ENCODE measurements around the gene CDH26. TPM values are rescaled to one million over a fixed set of nuclear protein-coding genes. Genes with fewer than 3 reads are reported as not detected.

CDH26 gene
- total RNA-seq, 5 donors from 2014 or later (not counting 1 experiment from before 2014, with no cell fraction given) = 1.5 to 5.2 (median 2.9) TPM

- WGBS (ENCODE audit: insufficient coverage) = no CpG with 5 or more reads among the region's 5 CpGs
- H3K9me3 Mint-ChIP-seq = no peaks in the 10 kb centered on the region
- no peak overlapping the region for H3K4me3 Mint-ChIP-seq
- peaks cover 0 to 10% of the 10 kb centered on the region in 2 donors for H3K27me3 Mint-ChIP-seq
- no peaks in the 10 kb centered on the region for H3K27me3 ChIP-seq (replicated peaks in 1 of 2; ENCODE audit: control insufficient read depth in 2 of 2, extremely low read depth in 1 of 2, insufficient read depth in 2 of 2, low read length in 1 of 2)
- H3K4me1 ChIP-seq (ENCODE audit: control insufficient read depth in 1 of 2, extremely low read depth in 1 of 2, insufficient read depth in 2 of 2, low read length in 2 of 2) = peaks cover 2 to 9% of the 10 kb centered on the region in 2 experiments
- H3K4me1 Mint-ChIP-seq = peaks cover 2 to 9% (median 5%) of the 10 kb centered on the region in 3 donors
- CTCF ChIA-PET = no interaction called here
- H3K36me3 ChIP-seq (ENCODE audit: control insufficient read depth in 2 of 2, extremely low read depth in 1 of 2, insufficient read depth in 1 of 2, low read length in 1 of 2) = no peaks in the 10 kb centered on the region
- H3K9me3 ChIP-seq = no peaks in the 10 kb centered on the region
- H3K27ac Mint-ChIP-seq = no peak overlapping the region
- POLR2A ChIA-PET = no interaction called here
- DNase-seq (no peak), ATAC-seq (replicated peaks in 1 of 4) (no peak)
- H3K4me3 ChIP-seq (ENCODE audit: control insufficient read depth in 1 of 2, extremely low read depth in 1 of 2, low read length in 1 of 2) = no peak overlapping the region
- H3K36me3 Mint-ChIP-seq = no peaks in the 10 kb centered on the region
- H3K27ac ChIP-seq (ENCODE audit: low read length) = no peak overlapping the region
These were observed 91.4 kb downstream of the CDH26 start for GRCh38 chr20:60049601-60050000.

DNA sequence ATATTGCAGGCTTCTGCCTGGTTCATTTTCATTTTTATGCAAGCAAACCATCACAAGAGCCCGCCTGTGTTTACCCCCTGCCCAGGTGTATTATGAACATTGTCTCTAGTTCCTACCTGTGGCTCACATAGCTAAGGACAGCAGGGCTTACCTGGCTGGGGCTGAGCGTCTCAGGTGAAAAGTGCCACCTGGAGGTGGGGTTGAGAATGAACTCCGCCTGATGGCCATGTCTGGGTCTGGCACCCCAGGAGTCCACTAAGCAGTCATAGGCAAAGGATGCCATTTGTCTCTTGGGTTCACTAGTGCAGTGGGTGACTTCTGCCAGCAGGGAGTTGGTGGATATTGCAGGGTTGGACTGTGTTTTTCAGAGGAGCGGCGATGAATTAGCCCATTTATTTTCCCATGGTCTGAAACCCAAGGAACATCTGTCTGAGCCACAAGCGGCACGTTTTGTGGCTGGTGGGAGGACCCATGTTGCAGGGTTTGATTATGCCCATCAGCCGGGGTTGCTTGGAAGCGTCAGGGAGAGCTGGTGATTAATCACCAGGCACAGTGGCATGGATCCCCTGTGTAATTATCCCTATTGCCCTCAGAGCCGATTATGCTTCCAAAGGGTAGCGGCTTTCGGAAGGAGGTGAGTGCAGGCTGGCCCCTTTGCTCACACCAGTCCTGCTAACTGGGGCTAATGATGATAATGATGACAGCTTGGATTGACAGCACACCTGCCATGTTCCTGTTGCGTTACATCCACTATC lies 92.1 kb downstream of the CDH26 start:
- no peaks in the 10 kb centered on the region for H3K9me3 ChIP-seq
- H3K27me3 ChIP-seq (replicated peaks in 1 of 2; ENCODE audit: control insufficient read depth in 2 of 2, extremely low read depth in 1 of 2, insufficient read depth in 2 of 2, low read length in 1 of 2) = no peaks in the 10 kb centered on the region
- H3K27ac Mint-ChIP-seq = no peak overlapping the region
- no peak overlapping the region for H3K4me3 Mint-ChIP-seq
- ATAC-seq (replicated peaks in 1 of 4) = no peak
- no peaks in the 10 kb centered on the region for H3K36me3 Mint-ChIP-seq
- H3K4me3 ChIP-seq (ENCODE audit: control insufficient read depth in 1 of 2, extremely low read depth in 1 of 2, low read length in 1 of 2) = no peak overlapping the region
- ChIA-PET POLR2A (no interaction called here), CTCF (no interaction called here)
- peaks cover 9 to 16% of the 10 kb centered on the region in 2 experiments for H3K4me1 ChIP-seq (ENCODE audit: control insufficient read depth in 1 of 2, extremely low read depth in 1 of 2, insufficient read depth in 2 of 2, low read length in 2 of 2)
- peaks cover 0 to 6% of the 10 kb centered on the region in 2 donors for H3K27me3 Mint-ChIP-seq
- WGBS (ENCODE audit: insufficient coverage) = 91% methylated on average over 9 of the region's 13 CpGs
- H3K27ac ChIP-seq (ENCODE audit: low read length) = no peak overlapping the region
- no peaks in the 10 kb centered on the region for H3K9me3 Mint-ChIP-seq
- H3K4me1 Mint-ChIP-seq = peaks cover 10 to 17% (median 12%) of the 10 kb centered on the region in 3 donors
- peak in 1 of 35 experiments; percentile 5 for DNase-seq
- H3K36me3 ChIP-seq (ENCODE audit: control insufficient read depth in 2 of 2, extremely low read depth in 1 of 2, insufficient read depth in 1 of 2, low read length in 1 of 2) = no peaks in the 10 kb centered on the region

DNA sequence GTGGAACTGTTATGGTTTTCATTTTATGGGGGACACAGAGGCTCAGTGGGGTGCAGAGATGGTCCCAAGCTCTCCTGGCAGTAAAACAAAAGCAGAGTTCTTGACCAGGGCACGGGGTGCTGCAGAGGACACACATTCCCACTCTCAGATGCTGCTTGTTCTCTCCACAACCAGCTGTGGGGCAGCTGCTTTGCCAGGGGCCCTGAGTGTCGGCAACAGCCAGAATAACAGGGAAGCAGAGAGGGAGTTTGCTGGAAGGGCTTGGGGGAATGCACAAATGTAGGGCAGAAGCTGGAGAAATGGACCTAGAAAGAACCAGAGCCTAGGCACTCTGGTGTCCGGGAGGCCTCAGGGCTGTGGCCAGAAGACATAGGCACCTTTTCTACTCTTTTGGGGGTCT lies 93.7 kb downstream of the CDH26 start:
- POLR2A ChIA-PET = no interaction called here

DNA sequence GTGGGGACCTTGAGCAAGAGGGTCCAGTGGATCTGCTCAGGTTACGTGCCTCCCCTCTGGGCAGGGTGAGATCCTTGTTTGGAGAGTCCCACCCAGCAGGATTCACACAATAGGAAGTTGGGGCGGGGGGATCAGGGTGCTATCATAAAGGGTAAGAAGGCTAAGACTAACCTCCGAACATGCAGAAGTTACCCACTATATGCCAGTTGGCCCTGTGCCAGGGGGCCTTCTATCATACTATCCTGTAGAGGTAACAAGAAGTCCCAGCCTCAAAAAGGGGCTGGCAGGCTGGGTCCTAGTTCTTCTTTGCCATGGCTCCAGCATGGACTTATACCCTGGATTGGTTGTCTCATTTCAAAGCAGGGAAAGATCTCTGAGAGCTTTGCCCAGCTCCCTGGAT lies 94.1 kb downstream of the CDH26 start:
- Mint-ChIP-seq H3K4me1 (peaks cover 29 to 36% (median 32%) of the 10 kb centered on the region in 3 donors), H3K36me3 (no peaks in the 10 kb centered on the region), H3K4me3 (no peak overlapping the region), H3K9me3 (no peaks in the 10 kb centered on the region), H3K27ac (no peak overlapping the region), H3K27me3 (peaks cover 0 to 3% of the 10 kb centered on the region in 2 donors)
- Histone ChIP-seq H3K9me3 (no peaks in the 10 kb centered on the region), H3K27me3 (replicated peaks in 1 of 2; ENCODE audit: control insufficient read depth in 2 of 2, extremely low read depth in 1 of 2, insufficient read depth in 2 of 2, low read length in 1 of 2) (no peaks in the 10 kb centered on the region), H3K36me3 (ENCODE audit: control insufficient read depth in 2 of 2, extremely low read depth in 1 of 2, insufficient read depth in 1 of 2, low read length in 1 of 2) (no peaks in the 10 kb centered on the region), H3K4me3 (ENCODE audit: control insufficient read depth in 1 of 2, extremely low read depth in 1 of 2, low read length in 1 of 2) (no peak overlapping the region), H3K27ac (ENCODE audit: low read length) (no peak overlapping the region), H3K4me1 (ENCODE audit: control insufficient read depth in 1 of 2, extremely low read depth in 1 of 2, insufficient read depth in 2 of 2, low read length in 2 of 2) (peaks cover 18 to 36% of the 10 kb centered on the region in 2 experiments)
- ATAC-seq (replicated peaks in 1 of 4) = no peak
- ChIA-PET POLR2A (no interaction called here), CTCF (interaction anchor here in 1 of 2 donors (1.2 kb wide), 1 partner anchor 105 kb away, joined by 3 read pairs; no protein-coding TSS in a partner anchor)
- no peak for DNase-seq
- no CpG with 5 or more reads among the region's 3 CpGs for WGBS (ENCODE audit: insufficient coverage)

More for the DNA sequence above, 93.7 kb downstream of the CDH26 start:
- no peaks in the 10 kb centered on the region for H3K27me3 ChIP-seq (replicated peaks in 1 of 2; ENCODE audit: control insufficient read depth in 2 of 2, extremely low read depth in 1 of 2, insufficient read depth in 2 of 2, low read length in 1 of 2)
- H3K9me3 Mint-ChIP-seq = no peaks in the 10 kb centered on the region
- no peak overlapping the region for H3K4me3 ChIP-seq (ENCODE audit: control insufficient read depth in 1 of 2, extremely low read depth in 1 of 2, low read length in 1 of 2)
- CTCF ChIA-PET = interaction anchor here in 1 of 2 donors (1.2 kb wide), 1 partner anchor 105 kb away, joined by 3 read pairs; no protein-coding TSS in a partner anchor
- H3K4me1 ChIP-seq (ENCODE audit: control insufficient read depth in 1 of 2, extremely low read depth in 1 of 2, insufficient read depth in 2 of 2, low read length in 2 of 2) = peaks cover 14 to 32% of the 10 kb centered on the region in 2 experiments
- WGBS (ENCODE audit: insufficient coverage) = 68% methylated on average over 3 of the region's 3 CpGs
- H3K27ac ChIP-seq (ENCODE audit: low read length) = no peak overlapping the region
- DNase-seq (no peak), ATAC-seq (replicated peaks in 1 of 4) (no peak)
- no peaks in the 10 kb centered on the region for H3K9me3 ChIP-seq
- peaks cover 0 to 3% of the 10 kb centered on the region in 2 donors for H3K27me3 Mint-ChIP-seq
- H3K4me3 Mint-ChIP-seq = no peak overlapping the region
- H3K36me3 Mint-ChIP-seq = no peaks in the 10 kb centered on the region
- H3K4me1 Mint-ChIP-seq = peaks cover 25 to 32% (median 28%) of the 10 kb centered on the region in 3 donors
- H3K36me3 ChIP-seq (ENCODE audit: control insufficient read depth in 2 of 2, extremely low read depth in 1 of 2, insufficient read depth in 1 of 2, low read length in 1 of 2) = no peaks in the 10 kb centered on the region
- no peak overlapping the region for H3K27ac Mint-ChIP-seq

DNA sequence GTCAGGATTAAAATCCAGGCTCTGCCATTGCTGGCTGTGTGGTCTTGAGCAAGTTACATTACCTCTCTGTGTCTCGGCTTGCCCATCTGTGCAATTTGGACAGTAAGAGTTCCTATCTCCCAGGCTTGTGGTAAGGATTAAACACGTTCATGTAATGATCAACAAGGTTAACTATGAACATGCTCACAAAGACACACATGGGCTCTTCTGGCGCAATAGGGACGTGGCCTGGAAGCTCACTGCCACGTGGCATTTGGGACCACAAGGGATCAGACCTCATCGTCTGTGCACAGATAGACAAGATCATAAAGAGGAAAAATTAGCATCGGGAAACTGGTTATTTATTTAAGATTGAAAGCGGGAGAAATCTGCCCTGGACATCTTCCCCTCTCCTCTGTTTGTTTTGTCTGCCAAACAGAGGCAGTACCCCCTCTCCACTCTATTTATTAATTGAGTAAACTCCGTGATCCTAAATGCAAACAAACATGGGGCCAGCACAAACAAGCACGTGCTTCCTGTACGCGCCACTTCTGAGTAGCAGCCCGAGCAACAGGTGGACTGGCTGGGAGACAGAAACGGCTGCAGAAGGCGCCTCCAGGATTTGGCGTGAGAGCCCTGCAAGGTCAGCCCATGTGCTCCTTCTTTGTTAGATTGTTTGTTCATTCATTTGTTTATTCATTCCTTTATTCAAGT lies 95.0 kb downstream of the CDH26 start:
- H3K9me3 Mint-ChIP-seq = no peaks in the 10 kb centered on the region
- ChIA-PET POLR2A (no interaction called here), CTCF (interaction anchor here in 1 of 2 donors (1.2 kb wide), 1 partner anchor 106 kb away, joined by 3 read pairs; no protein-coding TSS in a partner anchor)
- peaks cover 39 to 46% (median 41%) of the 10 kb centered on the region in 3 donors for H3K4me1 Mint-ChIP-seq
- Histone ChIP-seq H3K36me3 (ENCODE audit: control insufficient read depth in 2 of 2, extremely low read depth in 1 of 2, insufficient read depth in 1 of 2, low read length in 1 of 2) (no peaks in the 10 kb centered on the region), H3K9me3 (no peaks in the 10 kb centered on the region), H3K27ac (ENCODE audit: low read length) (no peak overlapping the region), H3K27me3 (replicated peaks in 1 of 2; ENCODE audit: control insufficient read depth in 2 of 2, extremely low read depth in 1 of 2, insufficient read depth in 2 of 2, low read length in 1 of 2) (no peaks in the 10 kb centered on the region), H3K4me1 (ENCODE audit: control insufficient read depth in 1 of 2, extremely low read depth in 1 of 2, insufficient read depth in 2 of 2, low read length in 2 of 2) (peaks cover 26 to 45% of the 10 kb centered on the region in 2 experiments), H3K4me3 (ENCODE audit: control insufficient read depth in 1 of 2, extremely low read depth in 1 of 2, low read length in 1 of 2) (no peak overlapping the region)
- peaks cover 0 to 3% of the 10 kb centered on the region in 2 donors for H3K27me3 Mint-ChIP-seq
- H3K4me3 Mint-ChIP-seq = no peak overlapping the region
- no peak for DNase-seq
- no peaks in the 10 kb centered on the region for H3K36me3 Mint-ChIP-seq
- no peak for ATAC-seq (replicated peaks in 1 of 4)
- 93% methylated on average over 7 of the region's 16 CpGs for WGBS (ENCODE audit: insufficient coverage)
- H3K27ac Mint-ChIP-seq = no peak overlapping the region

GRCh38 chr20:60053818-60054190 lies 95.6 kb downstream of the CDH26 start:
- WGBS (ENCODE audit: insufficient coverage) = 90% methylated on average over 2 of the region's 4 CpGs
- no peak for DNase-seq
- Mint-ChIP-seq H3K4me3 (no peak overlapping the region), H3K27ac (no peak overlapping the region), H3K9me3 (no peaks in the 10 kb centered on the region), H3K4me1 (peaks cover 44 to 51% (median 47%) of the 10 kb centered on the region in 3 donors), H3K27me3 (peaks cover 0 to 3% of the 10 kb centered on the region in 2 donors), H3K36me3 (no peaks in the 10 kb centered on the region)
- Histone ChIP-seq H3K36me3 (ENCODE audit: control insufficient read depth in 2 of 2, extremely low read depth in 1 of 2, insufficient read depth in 1 of 2, low read length in 1 of 2) (no peaks in the 10 kb centered on the region), H3K4me3 (ENCODE audit: control insufficient read depth in 1 of 2, extremely low read depth in 1 of 2, low read length in 1 of 2) (no peak overlapping the region), H3K27ac (ENCODE audit: low read length) (no peak overlapping the region), H3K27me3 (replicated peaks in 1 of 2; ENCODE audit: control insufficient read depth in 2 of 2, extremely low read depth in 1 of 2, insufficient read depth in 2 of 2, low read length in 1 of 2) (no peaks in the 10 kb centered on the region), H3K4me1 (ENCODE audit: control insufficient read depth in 1 of 2, extremely low read depth in 1 of 2, insufficient read depth in 2 of 2, low read length in 2 of 2) (peaks cover 30 to 51% of the 10 kb centered on the region in 2 experiments), H3K9me3 (no peaks in the 10 kb centered on the region)
- ChIA-PET POLR2A (no interaction called here), CTCF (no interaction called here)
- no peak for ATAC-seq (replicated peaks in 1 of 4)

Measured in T-cell (primary cell).